Measurements from ENCODE around the gene OR7D4. TPM values are rescaled to one million over a fixed set of nuclear protein-coding genes. Genes with fewer than 3 reads are reported as not detected.

Gene OR7D4
- total RNA-seq, 1 donor from 2014 or later: not detected

DNA sequence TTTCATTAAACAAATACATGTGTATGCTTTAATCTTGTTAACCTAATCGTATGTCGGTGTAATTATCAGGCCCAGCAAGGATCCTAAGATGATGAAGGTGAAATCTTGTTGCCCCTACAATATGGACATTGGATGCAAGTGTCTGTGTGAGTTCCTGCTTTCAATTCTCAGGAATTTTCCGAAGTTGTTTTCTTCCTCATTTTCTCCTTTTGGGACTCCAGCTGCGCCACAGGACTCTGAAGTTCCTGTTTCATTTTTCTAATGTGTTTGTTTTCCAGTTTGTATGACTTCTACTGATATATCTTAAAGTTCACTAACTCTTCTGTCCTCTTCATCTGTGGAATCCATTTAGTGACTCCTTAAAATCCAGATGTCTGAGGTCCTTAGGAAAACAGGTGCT is 52.5 kb downstream of the OR7D4 start:
- no peaks in the 10 kb centered on the region for H3K27me3 Mint-ChIP-seq
- H3K4me3 Mint-ChIP-seq: no peak overlapping the region
- no peaks in the 10 kb centered on the region for H3K9me3 Mint-ChIP-seq
- H3K4me1 Mint-ChIP-seq (ENCODE audit: unreplicated experiment): no peaks in the 10 kb centered on the region
- no peak overlapping the region for H3K27ac Mint-ChIP-seq
- peaks cover 26% of the 10 kb centered on the region for H3K36me3 Mint-ChIP-seq
- no peak for DNase-seq (ENCODE audit: extremely low spot score, unreplicated experiment)
- no peak for TF ChIP-seq CTCF (conservative IDR thresholded peaks at IDR 0.05)

DNA sequence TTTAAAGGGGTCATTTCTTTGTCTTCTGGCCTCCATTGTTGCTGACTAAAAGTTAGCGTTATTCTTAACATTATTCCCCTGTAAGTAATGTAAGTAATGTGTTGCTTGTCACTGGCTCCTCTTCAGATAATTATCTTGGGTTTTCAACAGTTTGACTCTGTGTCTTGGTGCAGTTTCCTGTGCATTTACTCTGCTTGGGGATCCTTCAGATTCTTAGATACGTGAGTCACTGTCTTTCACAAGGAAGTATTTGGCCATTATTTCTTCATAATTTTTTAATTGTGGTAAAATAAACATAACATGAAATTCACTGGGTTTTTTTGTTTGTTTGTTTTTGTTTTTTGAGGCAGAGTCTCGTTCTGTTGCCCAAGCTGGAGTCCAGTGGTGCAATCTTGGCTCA is 54.1 kb downstream of the OR7D4 start:
- no peaks in the 10 kb centered on the region for H3K4me1 Mint-ChIP-seq (ENCODE audit: unreplicated experiment)
- no peaks in the 10 kb centered on the region for H3K27me3 Mint-ChIP-seq
- no peak for DNase-seq (ENCODE audit: extremely low spot score, unreplicated experiment)
- peaks cover 42% of the 10 kb centered on the region for H3K36me3 Mint-ChIP-seq
- H3K27ac Mint-ChIP-seq: no peak overlapping the region
- peaks cover 9% of the 10 kb centered on the region for H3K9me3 Mint-ChIP-seq
- H3K4me3 Mint-ChIP-seq: no peak overlapping the region
- no peak for TF ChIP-seq CTCF (conservative IDR thresholded peaks at IDR 0.05)

DNA sequence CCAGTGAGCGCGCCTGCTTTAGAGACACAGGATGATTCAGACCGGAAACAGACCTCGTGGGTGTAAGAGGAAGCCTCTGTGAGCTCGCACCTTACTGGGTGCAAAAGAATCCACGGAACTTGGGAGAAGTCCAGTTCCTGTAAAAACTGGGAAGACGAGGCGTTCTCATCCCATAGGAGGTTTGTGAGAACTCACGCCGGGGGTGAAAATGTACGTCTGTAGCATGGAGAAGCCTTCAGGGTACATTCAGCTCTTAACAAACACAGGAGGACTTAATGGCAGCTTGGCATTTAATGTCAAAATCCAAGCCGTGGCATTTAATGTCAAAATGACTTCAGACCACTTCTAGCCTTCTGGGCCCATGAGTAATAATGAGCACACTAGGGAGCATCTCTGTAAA is 58.0 kb downstream of the OR7D4 start:
- no peak overlapping the region for H3K27ac Mint-ChIP-seq
- peaks cover 15% of the 10 kb centered on the region for H3K9me3 Mint-ChIP-seq
- no peak for TF ChIP-seq CTCF (conservative IDR thresholded peaks at IDR 0.05)
- DNase-seq (ENCODE audit: extremely low spot score, unreplicated experiment): no peak
- peaks cover 74% of the 10 kb centered on the region for H3K36me3 Mint-ChIP-seq
- H3K27me3 Mint-ChIP-seq: no peaks in the 10 kb centered on the region
- H3K4me3 Mint-ChIP-seq: no peak overlapping the region
- H3K4me1 Mint-ChIP-seq (ENCODE audit: unreplicated experiment): no peaks in the 10 kb centered on the region

Other genes starting within 250 kb of the OR7D4 start
- 119 and 342 TPM in 2 replicates for gene MUC16, start 209.2 kb downstream of the OR7D4 start, total RNA-seq (ENCODE audit: low replicate concordance)
- gene OR1M1, start 132.5 kb downstream of the OR7D4 start, total RNA-seq (ENCODE audit: low replicate concordance): 0.31 TPM in 1 of 2 replicates, not detected in the other
- gene OR7G2, start 112.1 kb downstream of the OR7D4 start, total RNA-seq (ENCODE audit: low replicate concordance): 0.10 TPM in 1 of 2 replicates, not detected in the other
- not detected in 2 replicates for gene OR7G1, start 103.8 kb downstream of the OR7D4 start, total RNA-seq (ENCODE audit: low replicate concordance)
- gene OR7G3, start 92.6 kb downstream of the OR7D4 start, total RNA-seq (ENCODE audit: low replicate concordance): not detected in 2 replicates
- 40.3 and 40.5 TPM in 2 replicates for gene ZNF317, start 79.2 kb downstream of the OR7D4 start, total RNA-seq (ENCODE audit: low replicate concordance)
- gene OR7D2, start 40.6 kb downstream of the OR7D4 start, total RNA-seq (ENCODE audit: low replicate concordance): 0.57 and 1.3 TPM in 2 replicates
- not detected in 2 replicates for gene OR7E24, start 31.3 kb upstream of the OR7D4 start, total RNA-seq (ENCODE audit: low replicate concordance)
- gene ZNF699, start 90.2 kb upstream of the OR7D4 start, total RNA-seq (ENCODE audit: low replicate concordance): 6.0 and 7.3 TPM in 2 replicates
- 19.6 and 33.2 TPM in 2 replicates for gene ZNF559, start 104.6 kb upstream of the OR7D4 start, total RNA-seq (ENCODE audit: low replicate concordance)
- gene ZNF177, start 143.4 kb upstream of the OR7D4 start, total RNA-seq (ENCODE audit: low replicate concordance): 4.1 and 10.6 TPM in 2 replicates
- gene ZNF266, start 216.0 kb upstream of the OR7D4 start, total RNA-seq (ENCODE audit: low replicate concordance): 38.3 and 40.1 TPM in 2 replicates